Dermis lymphatic vessel endothelial cell (primary cell): ENCODE measurements around the gene VPS50. TPM values are rescaled to one million over a fixed set of nuclear protein-coding genes. Genes with fewer than 3 reads are reported as not detected.

Experiments
- total RNA-seq: library from RNA; depleted of rRNA; stranded (reverse); fragments of >200 nt; gene quantifications from 2 replicates; pipeline ENCODE4 v1.2.1, GENCODE V29; 2014

Gene VPS50
- total RNA-seq = 26.2 and 36.8 TPM in 2 replicates

GRCh38 chr7:93231799-93232672 lies at the start of gene VPS50:
TSS of gene VPS50 (plus strand) at chr7:93232366. CDS start at chr7:93232468, 102 bp downstream.

GRCh38 chr7:93226310-93226709 lies 5.9 kb upstream of the VPS50 start, which contains the start of gene HEPACAM2:
TSS of gene HEPACAM2 (minus strand) at chr7:93226469.

Other genes with a start within 250 kb of the VPS50 start
- gene SAMD9, start 114.4 kb upstream of the VPS50 start, total RNA-seq = 13.4 and 18.3 TPM in 2 replicates
- 5.2 and 8.2 TPM in 2 replicates for gene SAMD9L, start 84.0 kb upstream of the VPS50 start, total RNA-seq
- gene HEPACAM2, start 5.9 kb upstream of the VPS50 start, total RNA-seq = not detected in 2 replicates